Hepatocyte (in vitro differentiated cells): ENCODE results near the gene RNLS. TPM values are rescaled to one million over a fixed set of nuclear protein-coding genes. Genes with fewer than 3 reads are reported as not detected.

ENCODE experiments used
- DNase-seq: peaks from one replicate; pipeline ENCODE4 v3.0.0-alpha.2; 2016; ENCODE audit warnings: low spot score
- H2AFZ ChIP-seq: fragments of 200-600 bp; sonication (generic); 2 replicates; pipeline ENCODE4 v1.6.0; 2016; ENCODE audit warnings: antibody characterized with exemption, mild to moderate bottlenecking
- H3K27ac ChIP-seq: fragments of 200-600 bp; sonication (generic); 2 replicates; pipeline ENCODE4 v1.5.1; 2016; ENCODE audit warnings: mild to moderate bottlenecking
- H3K27me3 ChIP-seq: fragments of 200-600 bp; sonication (generic); 2 replicates; pipeline ENCODE4 v1.6.1; 2016
- H3K36me3 ChIP-seq: fragments of 200-600 bp; sonication (generic); replicated peaks from 2 replicates; pipeline ENCODE4 v1.5.1; 2016; ENCODE audit warnings: low read depth; ENCODE audit not compliant: insufficient read depth
- H3K4me1 ChIP-seq: fragments of 200-600 bp; sonication (generic); 2 replicates; pipeline ENCODE4 v1.5.1; 2016; ENCODE audit warnings: mild to moderate bottlenecking, moderate library complexity; ENCODE audit not compliant: insufficient read depth
- H3K4me2 ChIP-seq: fragments of 200-600 bp; sonication (generic); 2 replicates; pipeline ENCODE4 v1.6.0; 2016
- H3K4me3 ChIP-seq: fragments of 200-600 bp; sonication (generic); 2 replicates; pipeline ENCODE4 v1.5.1; 2016; ENCODE audit warnings: mild to moderate bottlenecking
- H3K79me2 ChIP-seq: fragments of 200-600 bp; sonication (generic); 2 replicates; pipeline ENCODE4 v1.6.0; 2017; ENCODE audit warnings: mild to moderate bottlenecking
- H3K9me2 ChIP-seq: fragments of 200-600 bp; sonication (generic); replicated peaks from 2 replicates; pipeline ENCODE4 v1.6.0; 2017; ENCODE audit warnings: mild to moderate bottlenecking; ENCODE audit not compliant: insufficient read depth
- H3K9me3 ChIP-seq: fragments of 200-600 bp; sonication (generic); 2 replicates; pipeline ENCODE4 v1.5.1; 2016; ENCODE audit warnings: low read depth, mild to moderate bottlenecking
- H4K20me1 ChIP-seq: fragments of 200-600 bp; sonication (generic); 2 replicates; pipeline ENCODE4 v1.6.0; 2016; ENCODE audit warnings: mild to moderate bottlenecking; ENCODE audit not compliant: insufficient read depth, poor library complexity, severe bottlenecking
- CTCF ChIP-seq: fragments of 200-600 bp; sonication (generic); IDR thresholded peaks from 2 replicates; pipeline ENCODE4 v1.5.1; 2016; ENCODE audit warnings: antibody characterized with exemption, mild to moderate bottlenecking; ENCODE audit not compliant: poor library complexity
- EZH2 ChIP-seq: fragments of 200-600 bp; sonication (generic); IDR thresholded peaks from 2 replicates; pipeline ENCODE4 v1.6.1; 2016; ENCODE audit warnings: antibody characterized with exemption, mild to moderate bottlenecking, borderline replicate concordance
- EZH2phosphoT487 ChIP-seq: fragments of 200-600 bp; sonication (generic); IDR thresholded peaks from one replicate; pipeline ENCODE4 v1.6.1; 2018; ENCODE audit warnings: antibody characterized with exemption, mild to moderate bottlenecking, low read depth, moderate library complexity; ENCODE audit not compliant: unreplicated experiment, severe bottlenecking
- WGBS: methylation state at CpG from one replicate; pipeline ENCODE4 v1.1.6; 2016; ENCODE audit warnings: low lambda C conversion rate; ENCODE audit errors: missing lambda C conversion rate; 5-methylcytosine and 5-hydroxymethylcytosine counted together
- polyA plus RNA-seq: library from polyadenylated mRNA; unstranded; fragments of >200 nt; fragmentation: Nextera tagmentation; extraction: Ambion mirVana; gene quantifications from 2 replicates; pipeline ENCODE4 v1.2.1, GENCODE V29; 2016
- total RNA-seq: library from RNA; depleted of rRNA; stranded (reverse); fragments of >200 nt; gene quantifications from 2 replicates; pipeline ENCODE4 v1.2.3, GENCODE V29; 2014

Gene RNLS
- total and polyA plus RNA-seq, 2 experiments from 2014 or later: 12.8 to 14.9 TPM

GRCh38 chr10:88408096-88408495, 175.0 kb downstream of the RNLS start:
- WGBS: 92% methylated on average over 2 of the region's 2 CpGs
- Histone ChIP-seq H3K4me3 (no peak overlapping the region), H3K4me2 (no peak overlapping the region), H3K9me2 (no peaks in the 10 kb centered on the region), H3K79me2 (no peaks in the 10 kb centered on the region), H3K36me3 (no peaks in the 10 kb centered on the region), H2AFZ (no peak overlapping the region), H3K9me3 (no peaks in the 10 kb centered on the region), H3K27me3 (no peaks in the 10 kb centered on the region), H3K4me1 (no peaks in the 10 kb centered on the region), H4K20me1 (no peaks in the 10 kb centered on the region), H3K27ac (no peak overlapping the region)
- TF ChIP-seq EZH2: no peak
- no peak for TF ChIP-seq CTCF
- TF ChIP-seq EZH2phosphoT487: no peak
- DNase-seq: no peak

GRCh38 chr10:88404133-88404532, 179.0 kb downstream of the RNLS start:
- no peak for DNase-seq
- no peaks in the 10 kb centered on the region for H3K36me3 ChIP-seq
- H3K27ac ChIP-seq: no peak overlapping the region
- no peak overlapping the region for H2AFZ ChIP-seq
- no peak overlapping the region for H3K4me2 ChIP-seq
- no peaks in the 10 kb centered on the region for H3K79me2 ChIP-seq
- H4K20me1 ChIP-seq: no peaks in the 10 kb centered on the region
- no peaks in the 10 kb centered on the region for H3K4me1 ChIP-seq
- WGBS: 86% methylated on average over 2 of the region's 2 CpGs
- H3K4me3 ChIP-seq: no peak overlapping the region
- no peaks in the 10 kb centered on the region for H3K9me3 ChIP-seq
- H3K27me3 ChIP-seq: no peaks in the 10 kb centered on the region
- no peaks in the 10 kb centered on the region for H3K9me2 ChIP-seq
- TF ChIP-seq EZH2: no peak
- no peak for TF ChIP-seq CTCF
- TF ChIP-seq EZH2phosphoT487: no peak

GRCh38 chr10:88401671-88402347, 181.3 kb downstream of the RNLS start:
- DNase-seq: no peak
- H3K9me3 ChIP-seq: peaks cover 6% of the 10 kb centered on the region
- no peak overlapping the region for H3K4me2 ChIP-seq
- no peaks in the 10 kb centered on the region for H3K79me2 ChIP-seq
- H3K9me2 ChIP-seq: no peaks in the 10 kb centered on the region
- H3K27me3 ChIP-seq: no peaks in the 10 kb centered on the region
- TF ChIP-seq CTCF (peak; percentile 19), EZH2phosphoT487 (no peak)
- H2AFZ ChIP-seq: no peak overlapping the region
- WGBS: 75% methylated on average over 2 of the region's 2 CpGs
- no peaks in the 10 kb centered on the region for H4K20me1 ChIP-seq
- no peak overlapping the region for H3K27ac ChIP-seq
- H3K4me3 ChIP-seq: no peak overlapping the region
- H3K4me1 ChIP-seq: no peaks in the 10 kb centered on the region
- H3K36me3 ChIP-seq: no peaks in the 10 kb centered on the region
